ENCODE data around the gene HOXD3.

Gene HOXD3

DNA sequence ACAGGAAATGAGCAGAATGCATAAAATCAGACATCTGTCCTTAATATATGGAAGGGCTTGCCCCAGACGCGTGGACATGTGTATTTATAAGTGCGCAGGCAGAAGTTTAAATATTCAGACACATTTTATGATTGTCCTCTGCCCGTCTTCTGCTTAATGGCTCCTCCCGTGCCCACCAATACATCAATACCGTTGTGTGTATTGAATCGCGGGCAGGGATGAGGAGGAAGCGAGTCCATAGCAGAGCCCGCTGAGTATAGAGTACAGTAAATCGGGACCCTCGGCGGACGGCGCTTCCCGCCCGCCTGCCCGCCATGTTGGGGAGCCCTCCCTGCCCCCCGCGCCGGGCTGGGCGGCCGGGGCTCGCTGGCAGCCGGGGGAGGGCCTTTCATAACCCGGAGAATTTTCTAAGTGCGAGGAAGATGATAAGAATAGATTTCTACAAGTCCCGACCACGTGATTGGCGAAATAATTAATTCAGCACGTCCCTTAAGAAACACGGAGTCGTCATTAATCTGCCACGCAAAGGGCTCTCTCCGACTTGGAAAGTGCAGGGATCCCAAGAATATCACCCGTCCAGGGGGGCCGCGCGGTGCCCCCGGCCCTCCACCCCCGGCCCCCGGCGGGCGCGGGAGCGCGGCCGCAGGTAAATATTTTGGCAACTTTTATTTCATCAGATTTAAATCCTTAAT lies at the start of gene HOXD3:
Gene HOXD3, plus strand, starts transcription at position 501 of the 692 bp plus-strand sequence. CDS start 11,808 bp downstream, outside the sequence.
- H3K9me3 Mint-ChIP-seq = no peaks in the 10 kb centered on the region
- peak within 1 kb of the TSS; percentile 38 for H3K4me3 Mint-ChIP-seq
- H3K27me3 Mint-ChIP-seq (ENCODE audit: low read depth) = peaks cover 91% of the 10 kb centered on the region
- peaks cover 6% of the 10 kb centered on the region for H3K36me3 Mint-ChIP-seq (ENCODE audit: low read depth)
- H3K4me1 Mint-ChIP-seq (ENCODE audit: low read depth) = peaks cover 2% of the 10 kb centered on the region
- H3K27ac Mint-ChIP-seq = peak within 1 kb of the TSS; percentile 57

DNA sequence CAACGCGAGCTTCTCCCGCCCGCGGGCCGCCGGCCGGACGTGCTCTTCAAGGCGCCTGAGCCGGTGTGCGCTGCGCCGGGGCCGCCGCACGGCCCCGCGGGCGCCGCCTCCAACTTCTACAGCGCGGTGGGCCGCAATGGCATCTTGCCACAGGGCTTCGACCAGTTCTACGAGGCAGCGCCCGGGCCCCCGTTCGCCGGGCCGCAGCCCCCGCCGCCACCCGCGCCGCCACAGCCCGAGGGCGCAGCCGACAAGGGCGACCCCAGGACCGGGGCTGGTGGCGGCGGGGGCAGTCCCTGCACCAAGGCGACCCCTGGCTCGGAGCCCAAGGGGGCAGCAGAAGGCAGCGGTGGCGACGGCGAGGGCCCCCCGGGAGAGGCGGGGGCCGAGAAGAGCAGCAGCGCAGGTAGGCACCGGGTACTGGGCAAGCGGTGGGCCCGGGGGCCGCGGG lies 49.4 kb upstream of the HOXD3 start:
- no peak overlapping the region for H3K27ac Mint-ChIP-seq
- no peaks in the 10 kb centered on the region for H3K36me3 Mint-ChIP-seq (ENCODE audit: low read depth)
- peaks cover 3% of the 10 kb centered on the region for H3K9me3 Mint-ChIP-seq
- peaks cover 8% of the 10 kb centered on the region for H3K4me1 Mint-ChIP-seq (ENCODE audit: low read depth)
- H3K27me3 Mint-ChIP-seq (ENCODE audit: low read depth) = peaks cover 89% of the 10 kb centered on the region
- H3K4me3 Mint-ChIP-seq = no peak overlapping the region

DNA sequence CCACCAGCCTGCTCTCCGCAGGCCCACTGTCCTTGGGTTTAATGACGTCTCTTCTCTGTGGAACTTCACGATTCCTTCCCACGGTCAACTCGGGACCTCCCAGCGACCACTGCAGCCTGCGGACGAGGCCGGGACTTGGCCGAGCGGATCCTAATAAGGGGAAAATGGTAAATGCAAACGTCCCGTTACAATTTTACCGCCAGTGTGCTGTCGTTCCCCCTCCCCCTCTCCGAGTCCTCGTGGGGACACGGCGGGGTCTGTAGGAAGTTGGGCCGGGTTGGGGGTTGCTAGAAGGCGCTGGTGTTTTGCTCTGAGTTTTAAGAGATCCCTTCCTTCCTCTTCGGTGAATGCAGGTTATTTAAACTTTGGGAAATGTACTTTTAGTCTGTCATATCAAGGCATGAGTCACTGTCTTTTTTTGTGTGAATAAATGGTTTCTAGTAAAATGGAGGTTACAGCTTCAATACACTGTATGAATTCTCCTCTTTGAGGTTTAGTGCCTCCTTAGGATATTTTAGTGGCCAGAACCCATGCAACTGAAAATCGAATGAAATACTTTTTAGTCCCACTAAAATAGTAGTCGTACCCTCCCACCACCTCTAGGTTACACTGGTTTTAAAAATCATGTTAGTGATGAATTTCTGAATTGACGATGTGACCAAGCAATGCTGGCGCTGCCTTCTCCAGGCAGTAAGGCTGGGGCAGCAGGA lies 47.8 kb upstream of the HOXD3 start:
- Mint-ChIP-seq H3K36me3 (ENCODE audit: low read depth) (no peaks in the 10 kb centered on the region), H3K27ac (peak overlapping the region; percentile 91), H3K4me1 (ENCODE audit: low read depth) (peaks cover 8% of the 10 kb centered on the region), H3K4me3 (peak overlapping the region; percentile 37), H3K27me3 (ENCODE audit: low read depth) (peaks cover 89% of the 10 kb centered on the region), H3K9me3 (peaks cover 3% of the 10 kb centered on the region)

DNA sequence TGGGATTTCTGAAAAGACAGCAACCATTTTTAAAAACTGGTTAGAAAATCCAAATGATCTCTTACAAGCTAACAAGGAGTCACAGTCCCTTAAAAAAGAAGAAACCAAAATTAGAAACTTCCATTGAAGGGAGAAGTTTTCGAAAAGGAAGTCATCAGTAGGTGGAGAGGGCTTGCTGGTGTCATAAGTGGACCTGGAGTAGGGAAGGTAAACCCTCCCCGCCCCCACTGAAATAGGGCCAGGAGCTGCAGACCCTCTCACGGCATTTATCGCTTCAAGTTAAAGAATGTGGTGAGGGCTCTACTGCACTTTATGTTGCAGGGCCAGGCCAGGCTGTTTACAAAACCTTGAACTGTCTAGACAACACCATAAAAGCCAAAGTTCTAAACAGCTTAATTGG lies 47.2 kb upstream of the HOXD3 start:
- Mint-ChIP-seq H3K27me3 (ENCODE audit: low read depth) (peaks cover 89% of the 10 kb centered on the region), H3K4me3 (no peak overlapping the region), H3K36me3 (ENCODE audit: low read depth) (no peaks in the 10 kb centered on the region), H3K27ac (no peak overlapping the region), H3K9me3 (peaks cover 3% of the 10 kb centered on the region), H3K4me1 (ENCODE audit: low read depth) (peaks cover 8% of the 10 kb centered on the region)

DNA sequence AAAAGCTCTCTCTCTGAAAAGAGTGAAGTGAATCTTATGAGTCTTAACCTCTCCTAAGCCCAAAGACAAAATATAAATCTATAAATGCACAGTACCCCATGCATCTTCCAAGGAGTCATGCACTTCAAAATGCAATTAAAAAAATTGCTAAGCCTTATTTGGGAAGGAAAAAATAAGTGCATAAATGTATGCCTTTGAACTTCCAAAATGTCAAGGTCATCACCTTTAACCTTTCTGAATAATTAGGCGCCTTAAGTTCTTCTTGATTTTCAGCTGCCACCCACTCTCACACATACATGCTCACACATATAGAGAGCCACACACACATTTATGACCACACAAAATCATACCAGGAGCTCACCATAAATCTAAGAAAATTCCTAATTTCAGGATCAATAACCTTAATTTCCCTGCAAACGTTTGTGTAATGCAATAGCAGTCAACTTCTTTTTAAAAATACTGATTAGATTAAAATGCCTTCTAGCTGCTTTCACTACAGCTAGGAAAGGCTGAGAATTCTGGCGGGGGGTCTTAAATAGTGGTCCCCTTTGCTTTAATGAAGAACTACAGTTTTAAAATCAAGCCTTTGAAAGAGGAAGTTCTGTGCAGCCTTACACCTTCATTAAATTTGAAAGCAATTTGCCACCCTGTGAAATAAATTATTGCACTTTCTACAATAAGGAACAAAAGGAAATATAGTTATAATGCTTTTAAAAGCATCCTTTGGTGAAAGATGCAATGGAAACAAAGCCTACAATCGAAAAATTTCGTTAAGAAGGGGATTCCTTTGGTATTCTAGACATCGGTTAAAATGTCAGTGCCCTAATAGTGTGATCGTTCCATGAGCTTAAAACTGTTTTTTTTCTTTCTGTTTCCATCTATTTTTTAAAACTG lies 46.4 kb upstream of the HOXD3 start:
- Mint-ChIP-seq H3K4me1 (ENCODE audit: low read depth) (peaks cover 8% of the 10 kb centered on the region), H3K9me3 (peaks cover 3% of the 10 kb centered on the region), H3K27ac (peak overlapping the region; percentile 65), H3K27me3 (ENCODE audit: low read depth) (peaks cover 86% of the 10 kb centered on the region), H3K36me3 (ENCODE audit: low read depth) (no peaks in the 10 kb centered on the region), H3K4me3 (no peak overlapping the region)

DNA sequence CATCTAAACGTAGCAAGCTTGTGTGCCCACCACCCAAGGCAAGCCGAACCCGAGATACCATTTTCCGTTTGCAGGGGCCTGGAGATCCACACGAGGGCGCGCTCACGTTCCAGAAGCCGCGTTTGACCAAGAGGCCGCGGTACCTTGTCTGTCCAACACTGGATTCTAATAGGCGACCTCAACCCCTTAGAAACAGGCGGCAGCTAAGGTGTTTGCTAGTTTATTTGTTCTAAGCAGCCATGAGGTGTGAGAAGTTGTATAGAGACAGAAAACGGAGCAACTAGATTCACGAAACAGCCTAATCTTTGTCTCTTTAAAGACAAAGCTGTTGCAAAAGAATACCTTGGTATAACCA lies 45.8 kb upstream of the HOXD3 start:
- Mint-ChIP-seq H3K36me3 (ENCODE audit: low read depth) (no peaks in the 10 kb centered on the region), H3K27me3 (ENCODE audit: low read depth) (peaks cover 85% of the 10 kb centered on the region)

DNA sequence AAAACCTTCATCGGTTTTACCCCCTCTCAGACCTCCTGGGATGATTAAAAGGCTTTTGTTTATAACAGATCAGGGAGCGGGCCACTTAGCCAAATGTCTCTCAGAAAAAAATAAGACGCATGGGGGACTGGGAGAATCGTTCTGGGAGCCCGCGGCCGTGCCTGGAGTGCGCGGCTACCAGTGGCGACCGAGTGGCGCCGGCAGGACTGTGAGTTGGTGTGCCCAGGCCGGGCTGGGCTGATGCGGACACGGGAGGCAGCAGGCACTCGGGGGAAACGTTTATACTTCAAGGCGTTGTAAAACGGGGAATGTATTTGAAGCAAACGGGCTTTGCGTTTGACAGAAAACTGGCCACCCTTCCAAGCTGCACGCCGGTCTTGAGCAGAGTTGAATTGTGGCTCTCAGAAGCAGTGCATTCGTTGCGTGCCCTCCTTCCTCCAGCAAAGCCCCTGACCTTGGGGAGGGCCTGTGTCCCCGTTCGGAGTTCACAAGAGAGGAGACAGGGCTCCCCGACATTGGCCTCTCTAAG lies 45.2 kb upstream of the HOXD3 start:
- Mint-ChIP-seq H3K27ac (peak overlapping the region; percentile 45), H3K27me3 (ENCODE audit: low read depth) (peaks cover 88% of the 10 kb centered on the region), H3K9me3 (peaks cover 3% of the 10 kb centered on the region), H3K4me3 (no peak overlapping the region), H3K4me1 (ENCODE audit: low read depth) (peaks cover 4% of the 10 kb centered on the region), H3K36me3 (ENCODE audit: low read depth) (no peaks in the 10 kb centered on the region)

More for the DNA sequence above, 45.8 kb upstream of the HOXD3 start:
- no peak overlapping the region for H3K4me3 Mint-ChIP-seq
- peaks cover 3% of the 10 kb centered on the region for H3K9me3 Mint-ChIP-seq
- peak overlapping the region; percentile 65 for H3K27ac Mint-ChIP-seq
- peaks cover 5% of the 10 kb centered on the region for H3K4me1 Mint-ChIP-seq (ENCODE audit: low read depth)

DNA sequence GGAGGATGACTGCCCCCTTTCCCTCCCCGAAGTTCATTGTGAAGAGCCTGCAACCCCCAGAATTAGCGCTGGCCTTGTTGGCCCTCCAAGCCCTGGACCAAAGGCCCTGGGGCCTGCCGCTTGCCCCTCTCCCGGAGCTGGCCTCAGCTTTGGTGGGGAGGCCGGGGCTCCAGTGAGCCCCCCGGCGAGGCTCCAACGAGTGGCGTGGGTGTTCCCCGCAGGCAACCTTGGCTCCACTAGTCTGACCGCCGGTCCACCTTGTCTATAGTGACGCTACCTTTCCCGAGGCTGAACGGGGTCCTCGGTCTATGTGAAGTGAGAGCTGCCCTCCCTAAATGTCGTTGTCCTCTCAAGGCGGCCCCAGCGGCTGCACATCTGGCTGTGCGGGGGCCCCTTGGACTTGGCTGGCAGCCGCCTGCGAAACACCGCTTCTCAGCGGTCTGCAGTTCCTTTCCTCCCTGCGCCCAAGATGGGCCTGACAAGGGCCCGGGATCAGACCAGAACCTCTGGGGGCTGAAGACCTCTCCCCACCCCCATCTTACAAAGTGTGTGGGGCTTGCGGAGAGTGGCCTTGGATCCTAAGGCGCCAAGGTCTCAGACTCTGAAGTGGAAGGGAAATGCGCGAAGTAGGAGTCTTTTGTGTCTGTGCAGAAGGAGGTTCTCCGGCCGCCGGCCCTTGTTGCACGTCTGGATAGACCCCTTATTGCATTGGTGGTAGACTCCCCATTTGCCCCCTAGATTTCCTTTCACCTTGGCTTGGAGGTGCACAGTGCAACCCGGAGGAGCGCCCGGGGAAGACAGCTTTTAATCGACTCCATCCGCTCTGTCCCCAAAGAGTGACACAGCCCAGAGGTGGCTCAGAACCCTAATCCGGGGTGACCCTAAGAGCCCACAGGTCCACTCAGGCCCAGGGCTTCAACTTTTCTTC lies 44.5 kb upstream of the HOXD3 start:
- Mint-ChIP-seq H3K27me3 (ENCODE audit: low read depth) (peaks cover 91% of the 10 kb centered on the region), H3K4me1 (ENCODE audit: low read depth) (peaks cover 4% of the 10 kb centered on the region), H3K9me3 (peaks cover 3% of the 10 kb centered on the region), H3K36me3 (ENCODE audit: low read depth) (no peaks in the 10 kb centered on the region), H3K4me3 (no peak overlapping the region), H3K27ac (no peak overlapping the region)

DNA sequence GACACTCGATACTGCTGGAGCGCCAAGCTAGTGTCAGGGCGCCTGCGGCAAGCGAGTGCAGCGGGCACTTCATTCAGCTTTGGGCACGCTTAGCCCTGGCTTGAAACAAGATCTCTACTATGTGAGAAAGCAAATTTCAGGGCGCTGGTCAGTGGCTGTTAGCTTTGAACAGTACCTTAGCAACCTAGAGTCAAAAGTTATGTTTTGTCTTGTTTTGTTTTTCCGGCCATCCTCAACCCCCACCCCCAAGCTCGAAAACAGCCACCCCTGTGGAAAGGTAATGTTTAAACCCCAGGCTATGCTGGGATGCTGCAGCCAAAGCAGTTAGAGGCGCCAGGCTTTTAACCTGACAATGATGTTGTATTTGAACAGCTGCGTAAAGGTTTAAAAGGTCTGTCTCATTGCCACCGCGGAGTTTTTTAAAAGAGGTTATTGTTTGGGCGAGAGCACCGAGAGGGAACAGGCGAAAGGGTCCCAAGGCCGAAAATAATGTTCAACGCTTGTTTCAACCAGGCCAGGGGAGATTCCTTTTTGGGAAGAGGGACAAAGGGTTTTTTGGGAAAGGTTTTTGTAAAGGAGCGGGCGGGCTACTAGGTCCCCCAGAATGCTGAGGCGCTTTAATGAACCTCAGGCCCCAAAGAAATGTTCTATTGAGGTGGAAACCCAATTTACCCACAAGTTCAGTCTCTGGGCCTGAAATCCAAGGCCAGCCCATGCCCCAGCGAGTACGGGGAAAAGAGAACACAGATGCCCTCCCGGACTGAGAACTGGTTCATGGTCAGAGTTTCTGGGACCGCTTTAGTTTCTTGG lies 42.8 kb upstream of the HOXD3 start:
- Mint-ChIP-seq H3K36me3 (ENCODE audit: low read depth) (peaks cover 2% of the 10 kb centered on the region), H3K4me1 (ENCODE audit: low read depth) (peaks cover 8% of the 10 kb centered on the region), H3K4me3 (no peak overlapping the region), H3K9me3 (peaks cover 6% of the 10 kb centered on the region), H3K27me3 (ENCODE audit: low read depth) (peaks cover 95% of the 10 kb centered on the region), H3K27ac (no peak overlapping the region)

DNA sequence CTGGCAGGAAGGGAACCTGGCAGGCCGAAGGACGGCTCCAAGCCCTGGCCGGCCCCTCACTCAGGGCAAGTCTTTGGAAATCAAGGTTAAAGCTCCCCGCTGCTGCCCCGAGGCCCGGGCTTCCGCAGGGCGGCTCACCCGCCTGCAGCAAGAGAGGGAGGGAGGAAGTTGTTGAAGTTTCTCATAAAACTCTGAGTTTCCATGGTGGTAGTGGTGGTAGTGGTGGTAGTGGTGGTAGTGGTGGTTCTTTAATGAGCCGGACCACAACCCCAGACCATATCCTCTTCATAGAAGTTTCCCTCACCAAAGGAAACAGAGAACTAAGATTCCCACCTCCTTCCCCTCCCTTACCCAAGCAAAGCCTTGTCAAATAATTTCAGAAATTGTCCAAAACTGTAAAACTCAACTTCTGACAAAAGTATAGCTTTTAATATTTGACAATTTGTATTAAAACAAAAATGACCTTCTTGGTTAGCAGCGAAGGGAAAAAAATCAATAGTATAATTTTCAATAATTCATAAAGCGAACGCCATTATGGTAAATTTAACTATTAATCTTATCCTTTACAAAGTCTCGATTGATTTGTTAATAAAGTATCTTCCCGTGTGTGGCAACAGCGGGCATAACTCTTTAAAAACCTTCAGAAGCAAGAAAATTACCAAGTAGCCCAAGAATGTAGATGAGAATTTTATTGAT lies 42.0 kb upstream of the HOXD3 start:
- Mint-ChIP-seq H3K27ac (no peak overlapping the region), H3K27me3 (ENCODE audit: low read depth) (peaks cover 95% of the 10 kb centered on the region)

DNA sequence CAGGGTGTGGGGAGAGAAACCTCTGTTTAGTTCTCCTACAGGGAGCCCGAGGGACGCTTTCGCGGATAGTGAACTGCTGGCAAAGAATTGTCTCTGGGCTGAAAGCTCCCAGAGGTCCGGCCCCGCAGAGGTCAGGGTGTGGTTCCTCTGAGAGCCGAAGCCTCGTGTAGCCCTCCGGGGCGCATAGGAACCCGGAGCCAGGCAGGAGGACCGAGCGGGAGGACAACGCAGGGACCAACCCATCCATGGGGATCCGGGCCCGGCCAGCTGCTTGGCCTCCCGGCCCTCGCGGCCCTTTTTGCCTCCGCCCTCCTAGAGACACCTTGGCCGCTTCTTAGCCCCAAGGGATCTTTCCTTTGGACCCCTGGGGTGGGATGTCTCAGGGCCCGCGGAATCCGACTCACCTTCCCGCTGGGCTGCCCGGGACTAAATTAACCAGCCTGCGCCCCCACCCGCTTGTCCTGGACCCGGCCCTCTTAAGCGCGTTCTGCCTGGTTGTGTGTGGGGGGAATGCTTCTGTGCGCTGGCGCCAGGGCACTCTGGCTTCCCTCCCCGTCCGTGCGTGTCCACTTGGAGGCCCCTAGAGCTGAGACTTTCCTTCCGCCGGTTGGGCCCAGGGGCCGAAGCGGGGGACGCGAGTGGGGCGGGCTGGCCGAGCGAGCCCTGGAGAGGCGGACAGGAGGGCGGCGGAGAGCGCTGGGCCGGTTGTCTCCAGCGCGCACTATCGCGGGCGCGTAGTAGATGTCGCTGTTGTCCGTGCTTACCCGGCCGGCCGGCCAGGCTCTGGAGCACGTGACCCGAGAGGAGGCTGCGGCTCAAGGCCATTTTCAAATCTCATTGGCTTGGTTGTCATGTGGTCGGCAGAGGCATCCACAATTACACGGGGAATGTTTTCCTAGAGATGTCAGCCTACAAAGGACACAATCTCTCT lies 41.0 kb upstream of the HOXD3 start, which contains the start of gene HOXD10:
Gene HOXD10, plus strand, starts transcription at position 896 of the 931 bp plus-strand sequence. CDS start 56 bp downstream, outside the sequence.
- H3K4me3 Mint-ChIP-seq = no peak within 1 kb of the TSS
- H3K4me1 Mint-ChIP-seq (ENCODE audit: low read depth) = peaks cover 9% of the 10 kb centered on the region
- H3K27ac Mint-ChIP-seq = no peak within 1 kb of the TSS
- H3K9me3 Mint-ChIP-seq = peaks cover 3% of the 10 kb centered on the region
- H3K27me3 Mint-ChIP-seq (ENCODE audit: low read depth) = peaks cover 95% of the 10 kb centered on the region
- peaks cover 2% of the 10 kb centered on the region for H3K36me3 Mint-ChIP-seq (ENCODE audit: low read depth)

More for the DNA sequence above, 42.0 kb upstream of the HOXD3 start:
- peaks cover 2% of the 10 kb centered on the region for H3K36me3 Mint-ChIP-seq (ENCODE audit: low read depth)
- H3K9me3 Mint-ChIP-seq = peaks cover 3% of the 10 kb centered on the region
- peaks cover 9% of the 10 kb centered on the region for H3K4me1 Mint-ChIP-seq (ENCODE audit: low read depth)
- H3K4me3 Mint-ChIP-seq = no peak overlapping the region
